Ishikawa (cell line): ENCODE results near the gene SUN1.

ENCODE experiments used
- FOXM1 ChIP-seq: IDR thresholded peaks from 2 replicates; pipeline ENCODE4 v1.6.1; 2012; ENCODE audit warnings: low read depth, borderline replicate concordance
- RAD21 ChIP-seq: IDR thresholded peaks from 2 replicates; pipeline ENCODE4 v1.6.1; 2012; ENCODE audit warnings: low read depth
- ZBTB7A ChIP-seq: IDR thresholded peaks from 2 replicates; pipeline ENCODE4 v1.6.1; 2012; ENCODE audit warnings: low read depth
- TF ChIP-seq, protein P1 (sequence below): IDR thresholded peaks from 2 replicates; pipeline ENCODE4 v1.6.1; 2012; ENCODE audit warnings: low read depth, mild to moderate bottlenecking

DNA sequence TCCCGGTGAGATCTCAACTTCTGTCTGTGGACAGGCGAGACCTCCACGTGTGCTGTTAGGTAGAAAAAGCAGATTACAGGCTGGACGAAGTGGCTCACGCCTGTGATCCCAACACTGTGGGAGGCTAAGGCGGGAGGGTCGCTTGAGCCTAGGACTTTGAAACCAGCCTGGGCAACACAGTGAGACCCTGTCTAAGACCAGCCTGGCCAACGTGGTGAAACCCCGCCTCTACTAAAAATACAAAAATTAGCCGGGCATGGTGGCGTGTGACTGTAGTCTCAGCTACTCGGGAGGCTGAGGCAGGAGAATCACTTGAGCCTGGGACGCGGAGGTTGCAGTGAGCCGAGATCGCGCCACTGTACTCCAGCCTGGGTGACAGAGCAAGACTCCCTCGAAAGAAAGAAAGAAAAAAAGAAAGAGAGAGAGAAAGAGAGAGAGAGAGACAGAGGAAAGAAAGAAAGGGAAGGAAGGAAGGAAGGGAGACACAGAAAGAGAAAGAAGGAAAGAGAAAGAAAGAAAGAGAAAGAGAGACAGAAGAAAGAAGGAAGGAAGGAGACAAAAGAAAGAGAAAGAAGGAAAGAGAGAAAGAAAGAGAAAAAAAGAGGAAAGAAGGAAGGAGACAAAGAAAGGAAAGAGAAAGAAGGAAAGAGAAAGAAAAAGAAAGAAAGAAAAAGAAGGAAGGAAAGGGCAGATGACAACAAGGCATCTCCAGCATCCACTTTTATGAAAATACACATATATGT lies 29.6 kb upstream of the SUN1 start:
- TF ChIP-seq, protein P1, sequence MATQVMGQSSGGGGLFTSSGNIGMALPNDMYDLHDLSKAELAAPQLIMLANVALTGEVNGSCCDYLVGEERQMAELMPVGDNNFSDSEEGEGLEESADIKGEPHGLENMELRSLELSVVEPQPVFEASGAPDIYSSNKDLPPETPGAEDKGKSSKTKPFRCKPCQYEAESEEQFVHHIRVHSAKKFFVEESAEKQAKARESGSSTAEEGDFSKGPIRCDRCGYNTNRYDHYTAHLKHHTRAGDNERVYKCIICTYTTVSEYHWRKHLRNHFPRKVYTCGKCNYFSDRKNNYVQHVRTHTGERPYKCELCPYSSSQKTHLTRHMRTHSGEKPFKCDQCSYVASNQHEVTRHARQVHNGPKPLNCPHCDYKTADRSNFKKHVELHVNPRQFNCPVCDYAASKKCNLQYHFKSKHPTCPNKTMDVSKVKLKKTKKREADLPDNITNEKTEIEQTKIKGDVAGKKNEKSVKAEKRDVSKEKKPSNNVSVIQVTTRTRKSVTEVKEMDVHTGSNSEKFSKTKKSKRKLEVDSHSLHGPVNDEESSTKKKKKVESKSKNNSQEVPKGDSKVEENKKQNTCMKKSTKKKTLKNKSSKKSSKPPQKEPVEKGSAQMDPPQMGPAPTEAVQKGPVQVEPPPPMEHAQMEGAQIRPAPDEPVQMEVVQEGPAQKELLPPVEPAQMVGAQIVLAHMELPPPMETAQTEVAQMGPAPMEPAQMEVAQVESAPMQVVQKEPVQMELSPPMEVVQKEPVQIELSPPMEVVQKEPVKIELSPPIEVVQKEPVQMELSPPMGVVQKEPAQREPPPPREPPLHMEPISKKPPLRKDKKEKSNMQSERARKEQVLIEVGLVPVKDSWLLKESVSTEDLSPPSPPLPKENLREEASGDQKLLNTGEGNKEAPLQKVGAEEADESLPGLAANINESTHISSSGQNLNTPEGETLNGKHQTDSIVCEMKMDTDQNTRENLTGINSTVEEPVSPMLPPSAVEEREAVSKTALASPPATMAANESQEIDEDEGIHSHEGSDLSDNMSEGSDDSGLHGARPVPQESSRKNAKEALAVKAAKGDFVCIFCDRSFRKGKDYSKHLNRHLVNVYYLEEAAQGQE = no peak
- TF ChIP-seq FOXM1 = no peak
- TF ChIP-seq ZBTB7A = no peak
- no peak for TF ChIP-seq RAD21
